HL-60/S4 treated with phorbol 12-myristate 13-acetate at 8.2 ng/mL for 4 days and 3 days (cell line): ENCODE results near the gene FOXN4.

Experiments
- in situ Hi-C: fragments of 300-500 bp; cut with MboI; formaldehyde crosslinking; loops from 2 replicates; pipeline ENCODE4 v1.15.0; 2022; ENCODE audit warnings: low sequenced_read_pairs

Gene FOXN4

DNA sequence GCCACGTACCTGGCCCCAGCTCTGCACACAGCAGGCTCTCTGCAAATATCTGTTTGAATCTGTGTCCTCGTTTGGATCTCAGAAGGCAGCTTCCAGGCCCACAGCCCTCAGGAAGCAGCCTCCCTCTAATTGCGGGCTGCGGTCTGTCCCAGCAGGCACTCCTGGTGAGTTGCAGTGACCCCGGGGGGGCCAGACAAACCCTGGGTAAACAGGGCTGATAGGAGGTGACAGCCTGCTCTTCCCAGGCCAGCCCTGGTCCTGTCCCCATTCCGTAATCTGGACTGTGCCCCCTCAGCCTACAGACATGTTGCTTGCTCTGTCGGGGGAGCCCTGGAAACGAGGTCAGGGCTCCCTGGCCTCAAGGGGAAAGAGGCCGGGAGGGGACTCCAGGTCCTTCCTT, 2.0 kb downstream of the FOXN4 start:
- in situ Hi-C loops, result no loop called here

DNA sequence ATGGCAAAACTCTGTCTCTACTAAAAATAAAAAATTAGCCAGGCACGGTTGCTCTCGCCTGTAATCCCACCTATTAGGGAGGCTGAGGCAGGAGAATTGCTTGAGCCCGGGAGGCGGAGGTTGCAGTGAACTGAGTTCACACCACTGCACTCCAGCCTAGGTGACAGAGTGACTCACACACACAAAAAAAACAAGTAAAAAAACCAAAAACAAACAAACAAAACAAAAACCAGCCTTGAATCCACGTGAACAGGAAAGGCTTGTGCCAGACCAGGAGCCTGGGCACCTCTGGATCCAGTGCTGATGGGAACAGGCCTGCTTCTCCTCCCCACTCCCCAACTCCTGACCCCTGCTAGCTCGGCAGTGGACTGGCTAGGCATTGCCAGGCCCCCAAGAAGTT, 3.5 kb downstream of the FOXN4 start:
- in situ Hi-C loops, result no loop called here

DNA sequence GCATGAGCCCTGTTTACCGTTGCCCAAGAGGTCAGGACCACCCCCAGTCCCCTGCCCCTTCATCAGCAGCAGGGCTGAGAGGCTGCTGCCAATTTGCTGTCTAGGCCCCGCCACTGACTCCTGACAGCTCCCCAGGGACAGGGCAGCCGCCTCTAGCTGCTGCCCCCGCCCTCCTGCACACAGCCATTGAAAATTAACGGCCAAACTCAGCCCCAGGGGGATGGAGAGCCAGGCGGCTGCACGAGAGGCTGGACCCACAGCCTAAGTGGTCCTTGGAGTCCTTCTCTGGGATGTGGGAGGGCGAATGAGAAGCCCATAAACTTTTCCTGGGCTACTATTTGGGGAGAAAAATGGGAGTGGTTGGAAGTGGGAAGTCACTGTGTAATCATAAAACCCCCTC, 4.6 kb downstream of the FOXN4 start:
- in situ Hi-C loops, result no loop called here

DNA sequence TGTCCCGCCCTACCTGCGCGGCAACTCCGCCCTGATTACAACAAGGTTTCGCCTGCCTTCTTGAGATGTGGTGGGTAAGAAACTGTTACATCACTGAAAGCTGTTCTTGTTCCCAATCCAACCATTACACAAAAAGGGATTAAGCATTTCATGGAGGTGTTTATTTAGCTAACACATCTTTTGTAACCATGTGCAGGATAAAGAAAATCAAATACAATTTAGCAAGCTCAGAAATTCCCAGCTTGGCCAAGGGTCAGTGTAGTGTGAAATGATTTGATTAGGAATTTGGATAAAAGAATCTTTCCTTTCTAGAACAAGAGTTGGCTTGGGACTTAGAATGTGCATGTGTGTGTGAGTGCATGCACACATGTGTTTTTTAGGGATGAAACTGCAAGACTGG, 6.3 kb downstream of the FOXN4 start:
- in situ Hi-C loops, result no loop called here

DNA sequence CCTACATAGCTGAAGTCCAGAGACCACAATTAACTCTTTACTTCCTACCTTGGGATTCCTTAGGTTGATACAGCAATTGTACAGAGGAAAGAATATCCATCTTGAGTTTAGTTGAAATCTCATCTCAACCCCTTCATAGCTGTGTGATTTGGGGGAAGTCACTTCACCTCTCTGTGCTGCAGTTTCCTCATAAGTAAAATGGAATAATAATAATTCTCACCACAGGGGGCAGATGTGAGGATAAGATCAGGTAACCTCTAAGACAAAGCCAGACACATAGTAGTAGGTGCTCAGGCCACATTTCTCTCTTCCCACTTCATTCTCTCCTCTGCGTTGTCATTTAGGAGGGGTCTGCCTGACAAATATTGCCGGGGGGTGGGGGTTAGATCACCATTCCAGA, 6.7 kb downstream of the FOXN4 start:
- in situ Hi-C loops, result no loop called here

DNA sequence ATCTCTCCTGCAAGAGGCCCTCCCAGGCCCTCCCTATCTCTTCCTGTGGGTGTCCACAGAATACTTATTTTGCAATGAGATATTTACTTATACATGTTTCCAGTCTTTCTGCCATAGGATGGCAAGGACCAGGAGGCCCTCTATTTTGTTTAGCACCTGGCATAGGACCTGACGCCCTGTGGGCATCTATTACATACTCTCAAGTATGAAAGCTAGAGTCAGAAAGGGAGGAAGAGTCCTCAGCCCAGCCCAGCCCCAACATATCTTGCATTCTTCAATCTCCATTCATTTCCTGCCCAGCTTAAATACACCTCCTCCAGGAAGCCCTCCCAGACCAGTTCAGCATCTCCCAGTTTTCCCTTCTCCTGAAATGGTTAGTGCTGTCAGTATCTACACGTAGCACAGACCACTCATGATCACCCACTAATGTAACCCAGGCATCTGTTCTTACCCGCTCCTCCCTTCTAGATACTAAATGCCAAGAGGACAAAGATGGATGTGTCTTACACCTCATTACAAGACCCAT, 7.4 kb downstream of the FOXN4 start:
- in situ Hi-C loops, result no loop called here

DNA sequence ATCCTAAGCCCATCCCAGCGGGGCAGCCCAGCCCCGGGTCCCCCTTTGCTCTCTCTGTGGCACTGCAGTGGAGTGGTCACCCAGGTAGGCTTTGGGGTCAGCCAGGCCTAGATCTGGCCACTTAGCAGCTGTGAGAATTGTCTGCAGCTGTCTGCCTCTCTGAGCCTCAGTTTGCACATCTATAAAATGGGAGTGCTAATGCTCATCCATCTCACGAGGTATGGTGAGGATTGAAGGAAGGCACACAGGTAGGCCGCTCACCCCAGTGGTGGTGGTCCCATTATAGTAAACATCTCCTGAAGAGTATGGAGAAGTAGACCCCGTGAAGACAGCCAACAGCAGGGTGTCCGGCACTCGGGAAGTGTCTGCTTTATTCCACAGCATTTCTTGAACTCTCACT, 9.2 kb downstream of the FOXN4 start:
- in situ Hi-C loops, result no loop called here

DNA sequence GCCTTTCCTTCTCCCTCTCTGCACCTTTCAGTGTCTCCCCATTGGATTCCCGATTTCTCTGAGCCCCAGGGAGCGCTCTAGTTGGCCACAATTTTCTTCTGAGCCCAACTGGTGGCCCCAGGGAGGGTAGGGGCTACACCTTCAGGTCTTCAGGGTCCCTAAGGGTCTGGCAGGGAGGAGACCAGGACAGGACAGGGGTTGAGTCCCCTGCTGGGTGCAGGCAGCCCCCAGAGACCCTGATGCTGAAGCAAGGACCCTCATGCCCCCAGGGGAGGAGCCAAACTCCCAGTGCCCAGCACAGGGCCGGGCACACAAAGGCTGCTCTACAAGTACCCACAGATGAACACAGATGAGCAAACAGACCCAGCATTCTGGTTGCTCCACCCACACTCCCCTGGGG, 12.7 kb downstream of the FOXN4 start:
- in situ Hi-C loops, result no loop called here

DNA sequence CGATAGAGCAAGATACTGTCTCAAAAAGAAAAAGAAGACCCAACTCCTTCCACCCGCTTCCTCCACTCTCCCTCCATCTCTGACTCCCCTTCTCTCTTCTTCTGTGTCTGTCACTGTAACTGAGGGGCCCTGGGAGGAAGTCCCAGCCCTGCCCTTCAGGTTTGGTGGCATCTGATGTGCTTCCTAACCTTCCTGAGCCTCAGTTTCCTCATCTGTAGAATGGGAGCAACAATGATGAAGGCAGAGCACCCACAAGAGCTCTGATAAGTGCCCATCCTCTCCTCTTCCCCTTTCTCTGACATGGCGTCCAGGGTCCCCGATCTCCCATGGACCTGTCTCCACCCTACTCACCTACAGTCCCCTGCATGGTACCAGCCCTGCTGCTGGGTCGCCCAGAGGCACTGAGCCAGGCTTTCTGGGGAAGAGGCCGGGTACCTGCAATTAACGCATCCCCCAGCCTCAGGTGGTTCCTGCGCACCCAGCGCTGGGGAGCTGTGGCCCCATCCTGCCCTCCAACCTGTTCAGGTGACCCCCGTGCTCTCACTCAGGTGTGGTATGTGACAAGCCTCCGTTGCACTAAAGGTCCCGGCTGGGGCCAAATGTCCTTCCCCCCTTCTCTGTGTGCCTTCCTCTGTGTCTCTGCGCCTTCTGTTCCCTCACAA, 13.2 kb downstream of the FOXN4 start:
- in situ Hi-C loops, result no loop called here

DNA sequence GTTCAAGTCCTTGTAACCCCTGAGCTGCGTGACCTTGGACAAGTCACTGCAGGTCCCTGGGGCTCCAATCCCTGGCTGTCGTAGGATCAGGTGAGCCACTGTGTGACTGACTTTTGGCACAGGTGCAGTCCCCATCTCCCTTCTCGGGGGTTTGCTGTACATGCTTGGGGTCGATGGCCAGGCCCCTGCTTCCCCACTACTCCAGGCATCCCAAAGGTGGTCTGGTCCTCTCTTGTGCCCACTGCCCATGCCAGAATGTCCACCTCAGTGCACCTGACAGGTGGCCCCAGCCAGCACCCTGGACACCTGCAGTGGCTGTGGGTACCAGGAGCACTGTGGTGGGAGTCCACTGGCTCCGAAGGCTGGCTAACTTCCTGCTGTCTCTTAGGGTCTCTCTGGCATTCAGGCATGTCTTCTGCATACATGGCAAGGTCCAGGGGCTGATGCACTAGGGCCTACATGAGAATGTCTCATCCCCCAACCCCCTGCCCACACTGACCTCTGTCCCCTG, 14.7 kb downstream of the FOXN4 start:
- in situ Hi-C loops, result no loop called here

DNA sequence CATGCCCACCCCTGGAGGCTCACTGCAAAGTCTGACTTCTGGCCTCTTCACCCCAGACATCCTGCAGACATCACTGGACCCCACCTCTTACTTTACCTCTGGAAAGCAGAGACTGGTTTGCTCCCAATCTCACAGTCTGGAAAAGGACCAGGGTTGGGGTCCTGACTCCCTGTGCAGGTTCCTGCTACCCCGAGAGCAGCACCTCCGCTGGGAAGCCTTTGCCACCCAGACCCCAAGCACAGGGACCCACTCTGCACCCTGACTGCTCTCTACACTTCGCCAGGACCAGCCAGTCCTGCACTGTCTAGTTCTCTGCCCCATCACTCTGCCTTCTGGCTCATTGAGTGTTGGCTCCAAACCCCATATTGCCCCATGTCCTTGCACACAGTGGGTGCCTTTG, 16.0 kb downstream of the FOXN4 start:
- in situ Hi-C loops, result no loop called here

DNA sequence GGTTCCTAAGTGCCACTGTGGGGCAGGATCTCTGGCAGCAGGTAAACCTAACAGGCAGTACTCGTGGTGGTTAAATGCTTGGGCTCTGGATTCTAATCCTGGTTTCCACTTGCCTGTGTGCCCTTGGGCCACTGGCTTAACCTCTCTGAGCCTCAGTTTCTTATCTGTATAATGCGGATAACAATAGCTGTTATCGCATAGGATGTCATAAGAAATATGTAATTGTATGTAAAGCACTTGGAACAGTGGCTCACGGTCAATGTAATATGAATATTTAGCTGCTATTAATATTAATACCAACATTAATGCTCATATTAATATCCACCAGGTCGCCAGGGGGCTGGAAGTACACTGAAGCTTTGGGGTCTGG, 16.8 kb downstream of the FOXN4 start:
- in situ Hi-C loops, result no loop called here

DNA sequence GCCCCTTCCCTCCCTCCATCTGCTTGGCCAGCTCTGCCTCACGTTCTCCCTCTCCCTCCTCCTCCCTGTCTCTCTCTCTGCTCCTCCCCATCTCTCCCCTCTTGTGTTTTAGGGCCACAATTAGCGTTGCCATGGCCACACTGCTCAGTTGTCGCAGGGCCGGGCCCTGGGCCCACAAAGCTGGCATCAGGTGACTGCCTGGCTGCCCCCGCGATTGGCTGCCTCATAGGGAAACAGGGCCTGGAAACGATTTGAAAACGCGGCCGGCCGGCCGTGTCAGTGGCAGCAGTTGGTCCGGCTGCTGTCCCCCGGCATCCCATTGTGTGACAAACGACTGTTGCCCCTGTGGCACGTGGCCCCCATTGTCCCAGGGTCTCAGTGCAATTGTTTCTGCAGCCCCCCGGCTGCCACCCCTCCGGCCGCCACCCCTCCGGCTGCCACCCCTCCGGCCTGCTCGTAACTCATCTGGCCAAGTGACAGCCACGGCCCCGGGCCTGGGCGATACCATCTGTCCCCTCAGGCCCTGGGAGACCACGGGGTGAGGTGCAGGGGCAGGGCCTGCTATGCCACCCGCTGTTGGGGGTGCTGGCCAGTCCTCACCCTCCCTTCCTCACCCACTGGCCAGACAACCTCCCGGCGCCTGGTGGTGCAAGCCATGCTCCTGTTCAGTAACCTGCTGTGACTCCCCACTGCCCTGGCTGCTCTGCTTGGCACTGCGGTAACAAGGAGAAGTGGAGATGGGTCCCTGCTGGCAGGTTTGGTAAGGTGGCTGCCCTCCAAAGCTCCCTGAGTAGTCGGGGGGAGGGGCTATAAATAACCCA, 17.4 kb downstream of the FOXN4 start:
- in situ Hi-C loops, result no loop called here

DNA sequence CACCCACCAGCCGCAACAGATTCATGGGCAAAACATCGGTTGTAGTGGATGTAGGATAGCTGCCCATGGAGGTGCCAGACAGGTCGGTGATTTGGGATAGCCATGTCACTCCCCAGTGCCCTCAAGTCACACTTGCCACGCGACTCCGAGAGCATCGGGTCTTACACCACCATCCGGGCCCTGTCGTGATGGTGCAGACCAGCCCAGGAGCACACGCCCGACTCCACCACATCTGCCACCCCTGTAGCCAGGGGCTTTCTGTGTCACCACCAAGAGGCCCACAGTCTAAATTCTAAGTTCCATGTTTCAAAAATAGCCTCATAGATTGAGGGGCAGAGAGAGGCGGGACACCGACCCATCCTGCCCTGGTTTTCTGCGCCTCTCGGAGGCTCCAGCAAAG, 18.0 kb downstream of the FOXN4 start:
- in situ Hi-C loops, result no loop called here

DNA sequence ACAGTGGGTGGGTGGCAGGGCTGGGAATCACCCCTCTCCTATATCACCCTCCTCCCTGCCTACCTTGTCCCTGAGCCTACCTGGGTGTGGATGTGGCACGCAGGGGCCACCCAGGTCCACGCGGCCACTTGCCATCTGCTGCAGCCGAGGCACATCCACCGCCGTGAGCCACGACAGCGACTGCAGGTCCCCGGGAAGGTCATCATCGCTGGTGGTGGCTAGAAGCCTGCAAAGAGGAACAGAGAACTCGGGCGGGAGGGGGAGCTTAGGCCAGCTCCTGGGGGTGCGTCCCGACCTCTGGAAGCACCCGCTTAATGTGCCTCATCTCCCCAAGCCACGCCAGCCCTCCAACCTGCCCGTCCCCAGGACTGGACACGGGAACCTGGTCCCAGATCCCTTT, 19.0 kb downstream of the FOXN4 start:
- in situ Hi-C loops, result no loop called here

DNA sequence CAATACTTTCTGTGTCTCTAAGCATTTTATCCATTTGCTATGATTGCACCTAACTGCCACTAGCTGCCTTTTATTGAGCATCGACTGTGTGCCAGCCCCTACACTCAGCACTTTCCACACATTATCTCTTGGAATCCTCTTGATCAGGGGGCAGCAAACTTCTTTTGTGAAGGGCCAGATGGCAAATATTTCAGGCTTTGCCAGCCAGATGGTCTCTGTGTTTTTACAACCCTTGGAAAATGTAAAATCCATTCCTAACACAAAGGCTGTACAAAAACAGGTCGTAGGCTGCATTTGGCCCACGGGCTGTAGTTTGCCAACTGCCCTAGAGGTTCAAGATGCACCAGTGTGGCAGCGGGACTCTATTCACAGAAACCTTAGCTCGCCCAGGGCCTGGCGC, 19.5 kb downstream of the FOXN4 start:
- in situ Hi-C loops, result no loop called here

DNA sequence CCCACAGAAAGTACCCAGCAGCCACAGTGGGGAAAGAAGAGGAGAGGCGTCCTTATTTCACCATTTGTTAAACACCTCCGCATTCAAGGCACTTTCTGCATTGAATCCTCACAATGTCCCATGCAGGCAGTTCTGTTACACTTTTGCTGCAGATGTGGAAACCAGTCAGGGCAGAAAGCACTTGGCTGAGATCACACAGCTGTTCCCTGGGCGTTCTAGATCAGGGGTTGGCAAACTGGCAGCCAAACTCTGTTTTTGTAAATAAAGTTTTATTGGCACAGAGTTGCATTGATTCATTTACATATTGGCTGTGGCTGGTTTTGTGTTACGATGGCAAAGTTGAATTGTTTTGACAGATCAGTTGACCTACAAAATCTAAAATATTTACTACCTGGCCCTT, 20.1 kb downstream of the FOXN4 start:
- in situ Hi-C loops, result no loop called here

DNA sequence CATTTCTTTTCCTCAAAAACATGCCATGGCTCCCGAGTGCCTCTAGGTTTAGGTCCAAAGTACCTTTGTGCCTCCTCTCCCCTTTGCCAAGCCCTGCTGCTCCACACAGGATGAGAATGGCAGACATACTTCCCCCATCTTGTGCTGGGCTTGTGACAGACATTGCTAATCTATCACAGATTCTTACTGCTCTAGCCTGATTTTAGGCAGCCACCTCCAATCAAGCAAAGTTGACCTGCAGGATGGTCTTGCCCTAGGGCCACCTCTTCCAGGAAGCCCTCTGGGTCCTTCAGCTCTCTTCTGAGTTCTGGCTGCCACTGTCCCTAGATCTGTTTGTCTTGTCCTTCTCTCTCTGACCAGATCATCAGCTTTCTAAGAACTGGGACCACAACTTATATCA, 20.5 kb downstream of the FOXN4 start:
- in situ Hi-C loops, result no loop called here

DNA sequence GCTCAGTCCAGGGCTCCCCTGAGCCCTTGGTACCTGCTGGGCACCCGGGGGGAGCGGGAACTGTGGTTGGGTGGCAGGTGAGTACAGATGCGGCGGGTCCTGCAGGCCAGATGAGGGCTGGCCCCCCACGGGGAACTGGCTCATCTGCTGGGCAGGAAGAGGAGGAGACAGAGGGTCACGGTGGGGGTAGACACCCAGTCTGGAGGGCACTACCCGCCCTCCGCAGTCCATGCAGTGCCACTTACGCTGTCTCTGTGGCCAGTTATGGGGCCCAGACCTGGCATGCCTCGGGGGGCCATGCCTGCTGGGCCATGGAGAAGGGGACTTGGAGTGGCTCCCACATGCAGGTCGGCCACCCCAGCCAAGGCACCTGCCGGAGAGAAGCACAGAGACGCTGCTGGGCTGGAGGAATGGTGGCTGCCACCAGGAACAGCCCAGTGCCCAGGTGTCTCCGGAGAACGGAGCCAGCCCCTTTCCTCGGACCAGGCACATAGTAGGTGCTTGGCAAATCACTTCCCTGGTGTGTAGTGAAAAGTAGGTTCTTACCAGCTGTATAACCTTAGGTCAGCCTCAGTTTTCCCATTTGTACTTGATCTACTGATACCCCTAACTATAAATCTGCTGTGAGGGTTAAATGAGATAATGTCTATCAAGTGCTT, 21.1 kb downstream of the FOXN4 start:
- in situ Hi-C loops, result no loop called here

DNA sequence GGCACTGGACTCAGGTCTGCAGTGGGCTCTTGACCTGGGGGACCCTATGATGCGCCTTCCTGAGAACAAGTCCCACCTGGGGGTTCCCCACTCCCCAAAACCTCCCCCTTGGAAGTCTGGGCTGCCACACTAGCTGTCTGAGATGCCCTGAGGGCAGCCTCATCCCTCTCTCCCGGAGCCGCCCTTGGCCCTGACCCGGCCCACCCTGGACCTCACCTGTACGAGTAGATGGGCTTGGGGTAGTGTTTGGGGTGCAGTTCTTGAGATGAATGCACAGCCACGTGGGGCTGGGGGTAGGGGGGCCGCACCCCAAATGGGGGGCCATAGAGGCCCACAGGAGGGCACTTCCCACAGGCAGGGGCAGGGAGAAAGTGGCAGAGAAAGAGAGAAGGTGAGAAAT, 21.9 kb downstream of the FOXN4 start:
- in situ Hi-C loops, result no loop called here

DNA sequence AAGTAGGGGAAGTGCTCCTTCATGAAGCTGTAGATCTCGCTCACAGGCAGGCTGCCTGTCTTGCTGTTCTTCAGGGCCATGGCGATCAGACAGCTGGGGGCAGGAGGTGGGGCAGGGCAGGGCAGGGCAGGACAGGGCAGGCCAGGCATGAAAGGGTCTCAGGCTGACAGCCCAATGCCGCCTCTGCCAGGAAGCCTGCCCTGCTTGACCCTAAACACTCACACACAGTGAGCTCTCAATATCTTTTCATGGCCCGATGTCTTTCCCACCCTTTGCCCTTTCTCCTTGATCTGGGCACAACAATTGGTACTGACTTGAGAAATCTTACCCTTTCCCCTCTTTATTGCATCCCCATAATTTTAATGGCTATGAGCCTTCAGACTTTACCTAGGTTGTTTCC, 22.4 kb downstream of the FOXN4 start:
- in situ Hi-C loops, result no loop called here

DNA sequence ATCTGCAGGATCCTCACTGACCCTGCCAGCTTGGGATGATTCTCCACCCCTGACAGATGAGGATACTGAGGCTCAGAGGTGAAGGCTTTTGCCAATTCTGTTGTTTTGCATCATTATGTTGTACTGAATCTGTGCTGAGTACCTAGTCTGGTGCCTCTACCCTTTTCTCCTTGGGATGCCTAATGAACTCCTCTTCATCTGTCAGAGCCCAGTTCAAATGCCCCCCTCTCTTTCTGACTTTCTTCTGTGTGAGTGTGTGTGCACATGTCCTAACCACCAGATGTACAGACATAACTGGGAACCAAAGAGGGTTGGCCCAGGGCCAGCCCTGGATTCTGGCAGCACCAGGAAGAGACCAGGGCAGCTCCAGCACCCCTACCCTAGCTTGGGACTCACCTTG, 22.8 kb downstream of the FOXN4 start:
- in situ Hi-C loops, result no loop called here
